Measurements from ENCODE around the gene MRPS9. TPM values are rescaled to one million over a fixed set of nuclear protein-coding genes. Genes with fewer than 3 reads are reported as not detected.

Gene MRPS9
- total RNA-seq, 1 experiment from 2014 or later: 60.0 TPM

DNA sequence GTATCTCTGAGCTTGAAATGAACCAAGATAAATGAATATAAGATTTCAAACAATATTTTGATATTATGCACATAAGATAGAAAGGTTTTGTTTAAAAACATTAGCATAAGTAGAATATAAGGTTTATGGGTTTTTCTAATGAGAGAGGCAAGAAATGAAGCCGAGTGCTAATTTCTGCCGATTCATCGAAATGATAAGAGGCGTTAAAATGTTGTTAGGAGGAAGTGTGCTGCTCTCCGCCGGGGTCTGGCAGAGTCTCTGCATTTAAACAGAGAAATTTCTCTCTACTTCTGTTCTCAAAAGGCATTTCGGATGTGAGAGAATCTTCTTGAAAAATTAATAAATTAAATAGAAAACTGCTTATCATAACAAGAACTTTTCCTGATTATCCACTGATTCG, 83.6 kb downstream of the MRPS9 start:
- Histone ChIP-seq H3K23me2 (ENCODE audit: insufficient read length, low read depth, low read length, poor library complexity, severe bottlenecking) (no peaks in the 10 kb centered on the region), H3K23ac (ENCODE audit: insufficient read length, low read depth, low read length) (no peak overlapping the region), H4K8ac (replicated peaks; ENCODE audit: insufficient read length, low read depth, low read length) (no peak overlapping the region), H2BK120ac (ENCODE audit: low read depth, low read length, poor library complexity, severe bottlenecking) (no peak overlapping the region), H3K4me2 (ENCODE audit: insufficient read depth, insufficient read length, low read length) (no peak overlapping the region), H3K79me2 (ENCODE audit: insufficient read depth, low read length) (no peaks in the 10 kb centered on the region), H3K4ac (ENCODE audit: low read depth, low read length) (no peak overlapping the region), H2AK5ac (ENCODE audit: insufficient read length, low read length) (no peak overlapping the region), H3K56ac (ENCODE audit: insufficient read length, low read depth, low read length) (no peak overlapping the region), H4K5ac (ENCODE audit: insufficient read length, low read depth, low read length) (no peak overlapping the region), H3K79me1 (ENCODE audit: insufficient read depth, low read depth, low read length, poor library complexity, severe bottlenecking) (no peaks in the 10 kb centered on the region), H2AFZ (ENCODE audit: low read length) (no peak overlapping the region), H3T11ph (ENCODE audit: low read length) (no peak overlapping the region), H2BK5ac (ENCODE audit: insufficient read length, low read length) (no peak overlapping the region), H2BK20ac (ENCODE audit: low read depth, low read length, poor library complexity, severe bottlenecking) (no peak overlapping the region), H4K20me1 (ENCODE audit: control insufficient read depth, insufficient read depth, insufficient read length) (no peaks in the 10 kb centered on the region), H3K9ac (ENCODE audit: extremely low read depth, insufficient read length, low read length) (no peak overlapping the region), H4K91ac (ENCODE audit: insufficient read length, low read depth, low read length) (no peak overlapping the region), H3K4me1 (ENCODE audit: insufficient read depth, low read length) (no peaks in the 10 kb centered on the region), H3K18ac (ENCODE audit: insufficient read length, low read depth, low read length) (no peak overlapping the region), H2BK15ac (ENCODE audit: low read depth, low read length) (no peak overlapping the region), H3K9me3 (ENCODE audit: control insufficient read depth, low read depth, low read length) (no peaks in the 10 kb centered on the region), H2BK12ac (ENCODE audit: insufficient read length, low read depth, low read length) (no peak overlapping the region), H3K14ac (ENCODE audit: insufficient read depth, low read length) (no peak overlapping the region), H3K27ac (ENCODE audit: insufficient read length, low read depth, low read length) (no peak overlapping the region), H3K27me3 (ENCODE audit: insufficient read depth, low read length) (no peaks in the 10 kb centered on the region)
- TF ChIP-seq, protein P1, sequence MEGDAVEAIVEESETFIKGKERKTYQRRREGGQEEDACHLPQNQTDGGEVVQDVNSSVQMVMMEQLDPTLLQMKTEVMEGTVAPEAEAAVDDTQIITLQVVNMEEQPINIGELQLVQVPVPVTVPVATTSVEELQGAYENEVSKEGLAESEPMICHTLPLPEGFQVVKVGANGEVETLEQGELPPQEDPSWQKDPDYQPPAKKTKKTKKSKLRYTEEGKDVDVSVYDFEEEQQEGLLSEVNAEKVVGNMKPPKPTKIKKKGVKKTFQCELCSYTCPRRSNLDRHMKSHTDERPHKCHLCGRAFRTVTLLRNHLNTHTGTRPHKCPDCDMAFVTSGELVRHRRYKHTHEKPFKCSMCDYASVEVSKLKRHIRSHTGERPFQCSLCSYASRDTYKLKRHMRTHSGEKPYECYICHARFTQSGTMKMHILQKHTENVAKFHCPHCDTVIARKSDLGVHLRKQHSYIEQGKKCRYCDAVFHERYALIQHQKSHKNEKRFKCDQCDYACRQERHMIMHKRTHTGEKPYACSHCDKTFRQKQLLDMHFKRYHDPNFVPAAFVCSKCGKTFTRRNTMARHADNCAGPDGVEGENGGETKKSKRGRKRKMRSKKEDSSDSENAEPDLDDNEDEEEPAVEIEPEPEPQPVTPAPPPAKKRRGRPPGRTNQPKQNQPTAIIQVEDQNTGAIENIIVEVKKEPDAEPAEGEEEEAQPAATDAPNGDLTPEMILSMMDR (conservative IDR thresholded peaks at IDR 0.05): no peak
- H3K4me1 Mint-ChIP-seq: peaks cover 7 to 11% of the 10 kb centered on the region in 2 experiments; a peak in 3 of 4 replicates
- peaks cover 7% of the 10 kb centered on the region for H3K27me3 Mint-ChIP-seq (ENCODE audit: low read depth)
- H3K9me3 Mint-ChIP-seq: peaks cover 0 to 3% of the 10 kb centered on the region in 2 experiments; a peak in 1 of 5 replicates
- no peak overlapping the region for H3K4me3 Mint-ChIP-seq
- DNase-seq: no peak
- H3K36me3 Mint-ChIP-seq (ENCODE audit: insufficient read depth in 1 of 3, low read depth in 3 of 3): no peaks in the 10 kb centered on the region
- WGBS (ENCODE audit: extremely low coverage, insufficient read length, low lambda C conversion rate): no CpG with 5 or more reads among the region's 8 CpGs
- no peak overlapping the region for H3K27ac Mint-ChIP-seq
